ENCODE measurements around the gene NRGN. TPM values are rescaled to one million over a fixed set of nuclear protein-coding genes. Genes with fewer than 3 reads are reported as not detected.
A peak's percentile ranks its signal among the peaks of the same experiment; 100 is the strongest.

NRGN gene
- total RNA-seq, 4 donors from 2014 or later: 0.51 to 0.52 TPM; not detected in 2

DNA sequence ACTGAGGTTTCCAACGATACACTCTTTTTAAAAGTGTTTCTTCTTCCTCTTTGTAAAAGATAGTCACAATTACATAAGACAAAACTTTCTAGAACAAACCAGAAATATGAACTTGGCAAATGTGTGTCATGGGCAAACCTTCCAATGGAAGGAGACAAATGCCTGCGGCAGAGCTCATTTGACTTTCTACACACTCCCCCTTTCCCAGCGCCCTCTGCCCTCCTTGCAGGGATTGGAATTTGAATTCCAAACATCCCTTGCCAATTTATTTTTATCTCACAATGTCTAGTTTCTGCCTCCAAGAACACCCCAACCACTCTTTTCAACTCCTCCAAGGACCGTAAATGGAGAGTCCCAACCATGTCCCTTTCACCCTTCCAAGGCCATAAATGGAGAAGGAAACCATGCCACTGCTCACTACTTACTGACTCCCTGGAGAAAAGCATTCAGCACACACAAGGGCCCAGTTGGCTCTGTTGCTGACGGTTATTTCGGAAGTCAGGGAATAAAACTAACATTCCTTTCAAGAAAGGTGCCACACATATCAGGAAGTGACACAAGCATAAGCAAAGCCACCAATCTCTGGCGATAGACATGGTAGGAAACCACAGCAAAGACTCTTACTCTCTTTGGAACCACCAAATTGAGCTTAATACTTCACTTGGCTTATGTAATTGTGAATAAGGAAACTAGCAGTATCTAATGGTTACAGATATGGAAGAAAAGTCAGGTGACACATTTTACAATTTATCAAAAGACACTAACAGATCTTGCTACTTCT lies 37.3 kb downstream of the NRGN start:
- Histone ChIP-seq H3K4me1 (no peaks in the 10 kb centered on the region), H3K9me3 (no peaks in the 10 kb centered on the region), H3K27me3 (no peaks in the 10 kb centered on the region), H3K36me3 (peaks cover 0 to 4% of the 10 kb centered on the region in 2 donors), H3K27ac (peak overlapping the region in 1 of 4 donors; percentile 8), H3K4me3 (no peak overlapping the region)
- TF ChIP-seq POLR2A (IDR thresholded peaks at IDR 0.05) (no peak), CTCF (IDR thresholded peaks at IDR 0.05 in 4 of 5, conservative IDR thresholded peaks at IDR 0.05 in 1 of 5) (no peak)
- no peak for ATAC-seq
- no peak for DNase-seq
- intact Hi-C loops (cut with DNase I; ENCODE audit: low total_unique reads) (no loop called here), in situ Hi-C loops (cut with MboI; ENCODE audit: low sequenced_read_pairs in 4 of 4) (no loop called here)

- Histone ChIP-seq H3K9me3 (no peaks in the 10 kb centered on the region), H3K4me1 (no peaks in the 10 kb centered on the region), H3K4me3 (no peak overlapping the region), H3K27ac (no peak overlapping the region), H3K27me3 (no peaks in the 10 kb centered on the region), H3K36me3 (no peaks in the 10 kb centered on the region)
- in situ Hi-C loops (cut with MboI; ENCODE audit: low sequenced_read_pairs in 4 of 4) (no loop called here), intact Hi-C loops (cut with DNase I; ENCODE audit: low total_unique reads) (no loop called here)
- ATAC-seq: no peak
- DNase-seq: no peak
- TF ChIP-seq POLR2A (IDR thresholded peaks at IDR 0.05) (no peak), CTCF (IDR thresholded peaks at IDR 0.05 in 4 of 5, conservative IDR thresholded peaks at IDR 0.05 in 1 of 5) (no peak)
These were observed 38.5 kb downstream of the NRGN start for GRCh38 chr11:124778281-124778680.

DNA sequence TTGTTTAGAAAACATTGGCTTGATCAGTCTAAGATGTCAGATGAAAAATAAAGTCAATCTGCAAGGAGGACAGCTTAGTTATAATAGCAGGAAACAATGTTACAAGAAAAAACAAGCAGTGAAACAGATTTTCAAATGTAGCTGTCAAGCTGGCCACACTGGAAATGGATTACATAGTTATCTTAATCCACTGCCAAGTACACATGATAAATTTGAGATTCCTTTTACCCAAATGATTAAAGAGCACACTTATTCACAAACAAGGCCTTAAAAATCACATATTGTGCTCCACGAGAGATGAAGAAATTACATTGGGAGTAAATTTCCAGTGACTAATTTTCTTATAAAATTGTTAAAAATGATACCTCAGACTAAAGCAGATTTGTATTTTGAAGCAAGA lies 39.8 kb downstream of the NRGN start:
- no peak for DNase-seq
- Histone ChIP-seq H3K27ac (no peak overlapping the region), H3K36me3 (no peaks in the 10 kb centered on the region), H3K4me3 (no peak overlapping the region), H3K9me3 (no peaks in the 10 kb centered on the region), H3K4me1 (no peaks in the 10 kb centered on the region), H3K27me3 (no peaks in the 10 kb centered on the region)
- intact Hi-C loops (cut with DNase I; ENCODE audit: low total_unique reads): no loop called here
- TF ChIP-seq POLR2A (IDR thresholded peaks at IDR 0.05) (no peak), CTCF (IDR thresholded peaks at IDR 0.05 in 4 of 5, conservative IDR thresholded peaks at IDR 0.05 in 1 of 5) (no peak)
- no peak for ATAC-seq
- in situ Hi-C loops (cut with MboI; ENCODE audit: low sequenced_read_pairs in 4 of 4): no loop called here

- in situ Hi-C loops (cut with MboI; ENCODE audit: low sequenced_read_pairs in 4 of 4) (no loop called here), intact Hi-C loops (cut with DNase I; ENCODE audit: low total_unique reads) (no loop called here)
- Histone ChIP-seq H3K27me3 (no peaks in the 10 kb centered on the region), H3K4me1 (no peaks in the 10 kb centered on the region), H3K9me3 (no peaks in the 10 kb centered on the region), H3K36me3 (no peaks in the 10 kb centered on the region), H3K4me3 (no peak overlapping the region), H3K27ac (no peak overlapping the region)
- ATAC-seq: no peak
- DNase-seq: no peak
- TF ChIP-seq POLR2A (IDR thresholded peaks at IDR 0.05) (no peak), CTCF (IDR thresholded peaks at IDR 0.05 in 4 of 5, conservative IDR thresholded peaks at IDR 0.05 in 1 of 5) (no peak)
These were observed 43.3 kb downstream of the NRGN start for GRCh38 chr11:124783002-124783401.

DNA sequence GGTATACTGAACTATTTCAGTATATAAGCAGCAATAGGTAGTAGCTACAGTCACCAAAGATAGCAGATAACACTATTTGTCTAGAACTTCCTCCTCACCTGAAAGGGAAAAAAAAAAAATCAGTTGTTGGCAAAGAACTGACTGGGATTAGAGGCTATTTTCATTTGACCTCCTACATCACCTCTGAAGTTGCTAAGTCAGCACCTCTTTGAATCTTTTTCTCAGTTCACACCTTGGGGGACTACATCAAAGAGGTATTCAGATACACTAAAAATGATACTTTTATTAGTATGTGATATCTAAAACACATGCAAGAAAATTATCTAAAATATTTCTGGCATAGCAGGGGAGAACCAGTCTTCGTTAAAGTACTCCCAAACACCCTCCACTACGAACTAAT lies 44.3 kb downstream of the NRGN start:
- no peak for TF ChIP-seq CTCF (IDR thresholded peaks at IDR 0.05 in 4 of 5, conservative IDR thresholded peaks at IDR 0.05 in 1 of 5)
- no peak for TF ChIP-seq POLR2A (IDR thresholded peaks at IDR 0.05)
- no peak overlapping the region for H3K27ac ChIP-seq
- in situ Hi-C loops (cut with MboI; ENCODE audit: low sequenced_read_pairs in 4 of 4) (no loop called here), intact Hi-C loops (cut with DNase I; ENCODE audit: low total_unique reads) (no loop called here)
- no peaks in the 10 kb centered on the region for H3K27me3 ChIP-seq
- ATAC-seq (no peak), DNase-seq (no peak)
- H3K9me3 ChIP-seq: no peaks in the 10 kb centered on the region
- no peaks in the 10 kb centered on the region for H3K36me3 ChIP-seq
- H3K4me1 ChIP-seq: no peaks in the 10 kb centered on the region
- H3K4me3 ChIP-seq: no peak overlapping the region
